IMR-90 (cell line): Measurements from ENCODE around the gene MAGI2. TPM values are rescaled to one million over a fixed set of nuclear protein-coding genes. Genes with fewer than 3 reads are reported as not detected.

Experiments
- ATAC-seq: fragments of 200-7000 bp; cut with Tn5 transposase; 2 replicates; pipeline ENCODE4 v1.9.1; 2020; ENCODE audit warnings: low read depth, mild to moderate bottlenecking, moderate library complexity
- BruUV-seq: library from RNA; stranded (reverse); fragments of 400-500 nt; replicated peaks from 2 replicates; lab custom pipeline; 2021; lab: Mats Ljungman, UMichigan
- CTCF ChIA-PET: fragments of 300-600 bp; formaldehyde crosslinking; extraction: SDS; loops from one replicate; lab custom pipeline; 2021; ENCODE audit warnings: antibody characterized with exemption; lab: Yijun Ruan, JAX
- POLR2A ChIA-PET: fragments of 300-600 bp; sonication (Branson Sonifier 250); formaldehyde crosslinking; loops from one replicate; lab custom pipeline; 2022; ENCODE audit warnings: antibody characterized with exemption; ENCODE audit not compliant: unreplicated experiment; lab: Charles Lee
- DNase-seq: peaks from one replicate; pipeline ENCODE4 v3.0.0; 2013
- H2AFZ ChIP-seq: replicated peaks from 2 replicates; pipeline ENCODE3; 2013; ENCODE audit warnings: low read length, mild to moderate bottlenecking; ENCODE audit not compliant: poor library complexity
- H2AK5ac ChIP-seq: 2 replicates; pipeline ENCODE4 v1.6.1; 2013; ENCODE audit warnings: low read depth, low read length, inconsistent platforms
- H2AK9ac ChIP-seq: replicated peaks from 2 replicates; pipeline ENCODE3; 2013; ENCODE audit warnings: mild to moderate bottlenecking, low read depth, low read length, moderate library complexity; ENCODE audit not compliant: poor library complexity
- H2BK120ac ChIP-seq: 2 replicates; pipeline ENCODE4 v1.6.1; 2013; ENCODE audit warnings: low read depth, low read length, inconsistent platforms
- H2BK15ac ChIP-seq: 3 replicates; pipeline ENCODE4 v1.6.1; 2013; ENCODE audit warnings: low read depth, low read length, inconsistent platforms
- H2BK20ac ChIP-seq: 2 replicates; pipeline ENCODE4 v1.6.1; 2013; ENCODE audit warnings: low read depth, mild to moderate bottlenecking, inconsistent platforms, low read length, moderate library complexity
- H2BK5ac ChIP-seq: 2 replicates; pipeline ENCODE4 v1.6.1; 2013; ENCODE audit warnings: mild to moderate bottlenecking, low read depth, low read length, inconsistent platforms; ENCODE audit not compliant: poor library complexity, severe bottlenecking
- H3K14ac ChIP-seq: replicated peaks from 2 replicates; pipeline ENCODE4 v1.6.1; 2013; ENCODE audit warnings: low read depth, low read length, inconsistent platforms
- H3K18ac ChIP-seq: 2 replicates; pipeline ENCODE4 v1.6.1; 2013; ENCODE audit warnings: low read depth, low read length, control low read depth
- H3K23ac ChIP-seq: 2 replicates; pipeline ENCODE4 v1.6.1; 2013; ENCODE audit warnings: low read depth, low read length, inconsistent platforms
- H3K27ac ChIP-seq: 2 replicates; pipeline ENCODE4 v1.5.1; 2013; ENCODE audit warnings: mild to moderate bottlenecking, control low read depth, low read length; ENCODE audit not compliant: insufficient read depth
- H3K27me3 ChIP-seq: 2 replicates; pipeline ENCODE4 v1.6.1; 2013; ENCODE audit warnings: low read length; ENCODE audit not compliant: control insufficient read depth, insufficient read depth
- H3K36me3 ChIP-seq: 2 replicates; pipeline ENCODE4 v1.6.1; 2013; ENCODE audit warnings: low read length, mixed read lengths; ENCODE audit not compliant: control insufficient read depth, insufficient read depth
- H3K4ac ChIP-seq: 2 replicates; pipeline ENCODE4 v1.6.1; 2013; ENCODE audit warnings: low read depth, low read length, inconsistent platforms
- H3K4me1 ChIP-seq: 2 replicates; pipeline ENCODE4 v1.6.1; 2013; ENCODE audit warnings: low read length, mixed read lengths; ENCODE audit not compliant: control insufficient read depth, insufficient read depth
- H3K4me2 ChIP-seq: 2 replicates; pipeline ENCODE4 v1.6.1; 2013; ENCODE audit warnings: low read depth, mild to moderate bottlenecking, control low read depth, low read length, moderate library complexity
- H3K4me3 ChIP-seq: 2 replicates; pipeline ENCODE4 v1.5.1; 2013; ENCODE audit warnings: low read depth, mild to moderate bottlenecking, control low read depth, low read length, moderate library complexity; ENCODE audit not compliant: insufficient read depth
- H3K56ac ChIP-seq: 2 replicates; pipeline ENCODE4 v1.6.1; 2013; ENCODE audit warnings: low read length, inconsistent platforms; ENCODE audit not compliant: insufficient read depth; ENCODE audit errors: extremely low read depth
- H3K79me1 ChIP-seq, 2 experiments: 2 replicates each; pipeline ENCODE4 v1.6.1; 2013; ENCODE audit warnings: low read length in 2 of 2, inconsistent platforms in 1 of 2, low read depth in 1 of 2
- H3K9ac ChIP-seq: 2 replicates; pipeline ENCODE4 v1.6.1; 2013; ENCODE audit warnings: low read depth, low read length, control low read depth
- H3K9me1 ChIP-seq: 2 replicates; pipeline ENCODE4 v1.6.1; 2013; ENCODE audit warnings: low read length, inconsistent platforms; ENCODE audit not compliant: insufficient read depth
- H3K9me3 ChIP-seq: 2 replicates; pipeline ENCODE4 v1.6.1; 2013; ENCODE audit warnings: low read length; ENCODE audit not compliant: control insufficient read depth, insufficient read depth
- H4K20me1 ChIP-seq: 2 replicates; pipeline ENCODE4 v1.6.1; 2013; ENCODE audit warnings: low read length, inconsistent platforms; ENCODE audit not compliant: insufficient read depth
- H4K5ac ChIP-seq: 2 replicates; pipeline ENCODE4 v1.6.1; 2013; ENCODE audit warnings: mild to moderate bottlenecking, low read depth, low read length, control low read depth
- H4K8ac ChIP-seq, 2 experiments: 2 replicates each; pipeline ENCODE4 v1.6.1; 2013; ENCODE audit warnings: low read depth in 2 of 2, low read length in 2 of 2, control low read depth in 1 of 2, inconsistent platforms in 1 of 2
- H4K91ac ChIP-seq: 2 replicates; pipeline ENCODE4 v1.6.1; 2013; ENCODE audit warnings: low read depth, low read length, inconsistent platforms; ENCODE audit not compliant: insufficient read depth
- BHLHE40 ChIP-seq: fragments of 150-350 bp; IDR thresholded peaks from 2 replicates; pipeline ENCODE4 v1.6.1; 2016; ENCODE audit warnings: mild to moderate bottlenecking, low read depth, low read length
- CHD1 ChIP-seq: IDR thresholded peaks from 2 replicates; pipeline ENCODE4 v1.6.1; 2012; ENCODE audit warnings: low read depth, low read length, improper control_type of control experiment
- CTCF ChIP-seq: conservative IDR thresholded peaks from 2 replicates; pipeline ENCODE4 v1.5.1; 2012; ENCODE audit warnings: mild to moderate bottlenecking, low read depth, low read length, improper control_type of control experiment
- MAFK ChIP-seq: IDR thresholded peaks from 2 replicates; pipeline ENCODE4 v1.6.1; 2012; ENCODE audit warnings: low read depth, low read length, improper control_type of control experiment
- POLR2A ChIP-seq: IDR thresholded peaks from 2 replicates; pipeline ENCODE4 v1.6.1; 2012; ENCODE audit warnings: mild to moderate bottlenecking, low read depth, low read length
- RFX5 ChIP-seq: IDR thresholded peaks from 2 replicates; pipeline ENCODE4 v1.8.0; 2012; ENCODE audit warnings: low read depth, mild to moderate bottlenecking, low read length, moderate library complexity
- SMC3 ChIP-seq: fragments of 150-350 bp; IDR thresholded peaks from 2 replicates; pipeline ENCODE4 v1.6.1; 2016; ENCODE audit warnings: low read depth, mild to moderate bottlenecking, antibody characterized with exemption, low read length, moderate library complexity
- WGBS, 2 experiments: methylation state at CpG; one replicate each; pipeline versions ENCODE4 v1.1.5 to v1.1.7; 2013; ENCODE audit warnings: missing lambda C conversion rate in 2 of 2; ENCODE audit not compliant: insufficient read length in 1 of 2; ENCODE audit errors: extremely low coverage in 2 of 2; 5-methylcytosine and 5-hydroxymethylcytosine counted together
- dilution Hi-C: fragments of 300-500 bp; cut with HindIII; formaldehyde crosslinking; loops from one replicate; pipeline ENCODE4 v1.14.3; 2018; ENCODE audit warnings: low sequenced_read_pairs; ENCODE audit not compliant: unreplicated experiment
- in situ Hi-C: fragments of 300-500 bp; cut with MboI; formaldehyde crosslinking; loops from 3 replicates; pipeline ENCODE4 v1.14.3; 2019; ENCODE audit warnings: low sequenced_read_pairs, inconsistent platforms, mixed read lengths
- intact Hi-C: fragments of 100-400 bp; cut with micrococcal nuclease; formaldehyde crosslinking; loops from 2 replicates; pipeline ENCODE4 v1.10.0; 2022
- polyA plus RNA-seq, 3 experiments: library from polyadenylated mRNA; depleted of rRNA; stranded (reverse); fragments of >200 nt; gene quantifications; 2 replicates each; pipeline ENCODE4 v1.2.3, GENCODE V29; 2012; ENCODE audit warnings: low replicate concordance in 1 of 3
- total RNA-seq: library from RNA; depleted of rRNA; stranded (reverse); fragments of >200 nt; gene quantifications from 2 replicates; pipeline ENCODE4 v1.2.3, GENCODE V29; 2012

Gene MAGI2
- total and polyA plus RNA-seq, 2 of the 4 experiments (the other 2 are of a cell fraction), result 2.5 to 17.9 TPM

- Histone ChIP-seq H2BK15ac (no peak overlapping the region), H2BK5ac (no peak overlapping the region), H3K9ac (no peak overlapping the region), H3K4me2 (no peak overlapping the region), H3K27ac (no peak overlapping the region), H4K5ac (no peak overlapping the region), H4K20me1 (no peaks in the 10 kb centered on the region), H4K91ac (no peak overlapping the region), H3K4ac (no peak overlapping the region), H2AK5ac (no peak overlapping the region), H3K56ac (no peak overlapping the region), H2BK20ac (no peak overlapping the region), H2AK9ac (no peak overlapping the region), H3K18ac (no peak overlapping the region), H3K4me3 (no peak overlapping the region), H3K9me3 (no peaks in the 10 kb centered on the region), H3K14ac (no peak overlapping the region), H3K23ac (no peak overlapping the region), H3K9me1 (no peaks in the 10 kb centered on the region; the same call in 1 of the 2 replicates), H3K79me1 (no peaks in the 10 kb centered on the region), H4K8ac (no peak overlapping the region), H2BK120ac (no peak overlapping the region), H3K27me3 (no peaks in the 10 kb centered on the region), H3K36me3 (no peaks in the 10 kb centered on the region), H2AFZ (no peak overlapping the region), H3K4me1 (no peaks in the 10 kb centered on the region)
- DNase-seq (no peak), ATAC-seq (no peak)
- dilution Hi-C loops, result no loop called here
- in situ Hi-C loops, result no loop called here
- no peak for TF ChIP-seq POLR2A
- TF ChIP-seq BHLHE40, result no peak
- TF ChIP-seq CTCF, result no peak
- no peak for TF ChIP-seq SMC3
- no peak for TF ChIP-seq MAFK
- TF ChIP-seq RFX5, result no peak
- TF ChIP-seq CHD1, result no peak
- BruUV-seq, result no TSS peak
- intact Hi-C loops, result no loop called here
- ChIA-PET POLR2A (no interaction called here), CTCF (no interaction called here)
- 100% methylated on average over 3 of the region's 8 CpGs; no CpG with 5 or more reads in 1 of the 2 experiments for WGBS, 2 experiments
Observed at GRCh38 chr7:78333530-78334425, 1119.7 kb downstream of the MAGI2 start.
